WTC11 (cell line): ENCODE data around the gene DHX8. TPM values are rescaled to one million over a fixed set of nuclear protein-coding genes. Genes with fewer than 3 reads are reported as not detected.

Experiments
- ATAC-seq: fragments of 200-7000 bp; cut with Tn5 transposase; 2 replicates; pipeline ENCODE4 v1.10.0; 2021; ENCODE audit warnings: mild to moderate bottlenecking, moderate library complexity
- CTCF ChIA-PET: fragments of 300-600 bp; sonication (Branson Sonifier 250); formaldehyde crosslinking; loops from one replicate; lab custom pipeline; 2021; ENCODE audit warnings: antibody characterized with exemption; lab: Charles Lee
- POLR2A ChIA-PET: fragments of 350-600 bp; sonication (Branson Sonifier 250); formaldehyde crosslinking; loops from one replicate; lab custom pipeline; 2021; ENCODE audit warnings: antibody characterized with exemption; lab: Charles Lee
- DNase-seq: peaks from one replicate; pipeline ENCODE4 v3.0.0; 2021; ENCODE audit warnings: low spot score
- H3K27ac Mint-ChIP-seq: 2 replicates; pipeline ENCODE4 v1.8.0; 2021; ENCODE audit warnings: mixed read lengths
- H3K27me3 Mint-ChIP-seq: 2 replicates; pipeline ENCODE4 v1.8.0; 2021; ENCODE audit warnings: low read depth, mild to moderate bottlenecking, moderate library complexity, mixed read lengths
- H3K36me3 Mint-ChIP-seq: 2 replicates; pipeline ENCODE4 v1.8.0; 2021; ENCODE audit warnings: mixed read lengths
- H3K4me1 Mint-ChIP-seq: 2 replicates; pipeline ENCODE4 v1.8.0; 2022; ENCODE audit warnings: mixed read lengths
- H3K4me3 Mint-ChIP-seq: 2 replicates; pipeline ENCODE4 v1.8.0; 2021; ENCODE audit warnings: mild to moderate bottlenecking, moderate library complexity, mixed read lengths
- H3K9me3 Mint-ChIP-seq: 2 replicates; pipeline ENCODE4 v1.8.0; 2021; ENCODE audit warnings: mixed read lengths
- ATF1 ChIP-seq: sonication (generic); formaldehyde crosslinking; IDR thresholded peaks from 2 replicates; pipeline ENCODE4 v1.8.1; 2023; ENCODE audit warnings: mild to moderate bottlenecking, moderate library complexity, missing genetic modification reagents
- FOXJ3 ChIP-seq: sonication (generic); formaldehyde crosslinking; IDR thresholded peaks from 2 replicates; pipeline ENCODE4 v1.9.0; 2021; ENCODE audit warnings: missing genetic modification reagents, mild to moderate bottlenecking, borderline replicate concordance
- FOXK1 ChIP-seq: sonication (generic); formaldehyde crosslinking; IDR thresholded peaks from 2 replicates; pipeline ENCODE4 v1.8.0; 2022; ENCODE audit warnings: mild to moderate bottlenecking, moderate library complexity, missing genetic modification reagents
- GABPB1 ChIP-seq: sonication (generic); formaldehyde crosslinking; IDR thresholded peaks from 2 replicates; pipeline ENCODE4 v1.8.1; 2023; ENCODE audit warnings: mild to moderate bottlenecking, missing genetic modification reagents
- HMGA2 ChIP-seq: fragments of 250-450 bp; sonication (Bioruptor Pico); IDR thresholded peaks from 2 replicates; pipeline ENCODE4 v1.4.0; 2021; ENCODE audit warnings: mild to moderate bottlenecking, moderate library complexity
- JUN ChIP-seq: sonication (generic); formaldehyde crosslinking; IDR thresholded peaks from 2 replicates; pipeline ENCODE4 v1.8.0; 2023; ENCODE audit warnings: mild to moderate bottlenecking, missing genetic modification reagents
- MXD4 ChIP-seq: fragments of 250-450 bp; sonication (Bioruptor Pico); IDR thresholded peaks from 2 replicates; pipeline ENCODE4 v1.8.0; 2021; ENCODE audit warnings: mild to moderate bottlenecking, moderate library complexity, borderline replicate concordance
- NR3C1 ChIP-seq: sonication (generic); formaldehyde crosslinking; conservative IDR thresholded peaks from 2 replicates; pipeline ENCODE4 v1.8.1; 2023; ENCODE audit warnings: low read depth, mild to moderate bottlenecking, missing genetic modification reagents
- RELA ChIP-seq: sonication (generic); formaldehyde crosslinking; IDR thresholded peaks from 2 replicates; pipeline ENCODE4 v1.8.1; 2022; ENCODE audit warnings: missing genetic modification reagents, mild to moderate bottlenecking, borderline replicate concordance
- RORB ChIP-seq: fragments of 250-450 bp; sonication (Bioruptor Pico); IDR thresholded peaks from 2 replicates; pipeline ENCODE4 v1.9.0; 2021; ENCODE audit warnings: mild to moderate bottlenecking
- SMAD3 ChIP-seq: sonication (generic); formaldehyde crosslinking; IDR thresholded peaks from 2 replicates; pipeline ENCODE4 v1.8.0; 2022; ENCODE audit warnings: missing genetic modification reagents, mild to moderate bottlenecking, borderline replicate concordance
- USF2 ChIP-seq: sonication (generic); formaldehyde crosslinking; IDR thresholded peaks from 2 replicates; pipeline ENCODE4 v1.8.1; 2023; ENCODE audit warnings: mild to moderate bottlenecking, missing genetic modification reagents, moderate library complexity
- ZMAT4 ChIP-seq: fragments of 250-450 bp; sonication (Bioruptor Pico); IDR thresholded peaks from 2 replicates; pipeline ENCODE4 v1.9.0; 2021; ENCODE audit warnings: mild to moderate bottlenecking
- ZNF138 ChIP-seq: sonication (generic); formaldehyde crosslinking; conservative IDR thresholded peaks from 2 replicates; pipeline ENCODE4 v1.8.1; 2022; ENCODE audit warnings: mild to moderate bottlenecking, moderate library complexity, missing genetic modification reagents
- ZNF219 ChIP-seq: sonication (generic); formaldehyde crosslinking; IDR thresholded peaks from 2 replicates; pipeline ENCODE4 v1.8.0; 2023; ENCODE audit warnings: missing genetic modification reagents, mild to moderate bottlenecking, borderline replicate concordance
- ZNF416 ChIP-seq: fragments of 250-450 bp; sonication (Bioruptor Pico); IDR thresholded peaks from 2 replicates; pipeline ENCODE4 v1.9.0; 2021; ENCODE audit warnings: mild to moderate bottlenecking, inconsistent platforms
- ZNF423 ChIP-seq: fragments of 250-450 bp; sonication (Bioruptor Pico); IDR thresholded peaks from 2 replicates; pipeline ENCODE4 v2.1.2; 2022; ENCODE audit warnings: mild to moderate bottlenecking, moderate library complexity
- total RNA-seq: library from RNA; stranded (reverse); gene quantifications from 3 replicates; pipeline ENCODE4 v1.2.3, GENCODE V29; 2021
- TF ChIP-seq, protein P1 (sequence below): sonication (generic); formaldehyde crosslinking; IDR thresholded peaks from 2 replicates; pipeline ENCODE4 v1.8.1; 2022; ENCODE audit warnings: mild to moderate bottlenecking, missing genetic modification reagents, moderate library complexity, borderline replicate concordance
- TF ChIP-seq, protein P2 (sequence below): sonication (generic); formaldehyde crosslinking; IDR thresholded peaks from 2 replicates; pipeline ENCODE4 v1.8.0; 2022; ENCODE audit warnings: mild to moderate bottlenecking, missing genetic modification reagents
- TF ChIP-seq, protein P3 (sequence below): sonication (generic); formaldehyde crosslinking; IDR thresholded peaks from 2 replicates; pipeline ENCODE4 v1.8.1; 2023; ENCODE audit warnings: mild to moderate bottlenecking, missing genetic modification reagents
- TF ChIP-seq, protein P4 (sequence below): sonication (generic); formaldehyde crosslinking; IDR thresholded peaks from 2 replicates; pipeline ENCODE4 v1.8.1; 2022; ENCODE audit warnings: mild to moderate bottlenecking, moderate library complexity, missing genetic modification reagents

DHX8 gene
- total RNA-seq, 1 experiment from 2014 or later: 58.5 TPM

- H3K27ac Mint-ChIP-seq: 0 out of 2 replicates have a peak overlapping the region, but pooled peaks have one; percentile 44
- H3K27me3 Mint-ChIP-seq: no peaks in the 10 kb centered on the region
- H3K4me3 Mint-ChIP-seq: no peak overlapping the region
- CTCF ChIA-PET: interaction anchor here (0.6 to 7.9 kb wide), 8 partner anchors 12 to 185 kb away, joined by 3 to 97 read pairs (median 10); partner anchors contain the start of genes DHX8 and SOST
- H3K36me3 Mint-ChIP-seq: no peaks in the 10 kb centered on the region
- peaks cover 31% of the 10 kb centered on the region for H3K4me1 Mint-ChIP-seq
- TF ChIP-seq SMAD3 (CRISPR knock-in tag) (no peak), MXD4 (CRISPR knock-in tag) (no peak), ZNF416 (no peak), ATF1 (CRISPR knock-in tag) (no peak), GABPB1 (CRISPR knock-in tag) (no peak), JUN (CRISPR knock-in tag) (no peak), NR3C1 (no peak), FOXJ3 (CRISPR knock-in tag) (no peak), ZNF423 (CRISPR knock-in tag) (no peak), ZMAT4 (no peak), USF2 (CRISPR knock-in tag) (no peak), HMGA2 (CRISPR knock-in tag) (no peak), FOXK1 (CRISPR knock-in tag) (no peak), ZNF219 (CRISPR knock-in tag) (no peak)
- TF ChIP-seq, protein P1, sequence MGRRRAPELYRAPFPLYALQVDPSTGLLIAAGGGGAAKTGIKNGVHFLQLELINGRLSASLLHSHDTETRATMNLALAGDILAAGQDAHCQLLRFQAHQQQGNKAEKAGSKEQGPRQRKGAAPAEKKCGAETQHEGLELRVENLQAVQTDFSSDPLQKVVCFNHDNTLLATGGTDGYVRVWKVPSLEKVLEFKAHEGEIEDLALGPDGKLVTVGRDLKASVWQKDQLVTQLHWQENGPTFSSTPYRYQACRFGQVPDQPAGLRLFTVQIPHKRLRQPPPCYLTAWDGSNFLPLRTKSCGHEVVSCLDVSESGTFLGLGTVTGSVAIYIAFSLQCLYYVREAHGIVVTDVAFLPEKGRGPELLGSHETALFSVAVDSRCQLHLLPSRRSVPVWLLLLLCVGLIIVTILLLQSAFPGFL (CRISPR knock-in tag): no peak
- TF ChIP-seq, protein P2, sequence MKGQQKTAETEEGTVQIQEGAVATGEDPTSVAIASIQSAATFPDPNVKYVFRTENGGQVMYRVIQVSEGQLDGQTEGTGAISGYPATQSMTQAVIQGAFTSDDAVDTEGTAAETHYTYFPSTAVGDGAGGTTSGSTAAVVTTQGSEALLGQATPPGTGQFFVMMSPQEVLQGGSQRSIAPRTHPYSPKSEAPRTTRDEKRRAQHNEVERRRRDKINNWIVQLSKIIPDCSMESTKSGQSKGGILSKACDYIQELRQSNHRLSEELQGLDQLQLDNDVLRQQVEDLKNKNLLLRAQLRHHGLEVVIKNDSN (CRISPR knock-in tag): no peak
- TF ChIP-seq, protein P3, sequence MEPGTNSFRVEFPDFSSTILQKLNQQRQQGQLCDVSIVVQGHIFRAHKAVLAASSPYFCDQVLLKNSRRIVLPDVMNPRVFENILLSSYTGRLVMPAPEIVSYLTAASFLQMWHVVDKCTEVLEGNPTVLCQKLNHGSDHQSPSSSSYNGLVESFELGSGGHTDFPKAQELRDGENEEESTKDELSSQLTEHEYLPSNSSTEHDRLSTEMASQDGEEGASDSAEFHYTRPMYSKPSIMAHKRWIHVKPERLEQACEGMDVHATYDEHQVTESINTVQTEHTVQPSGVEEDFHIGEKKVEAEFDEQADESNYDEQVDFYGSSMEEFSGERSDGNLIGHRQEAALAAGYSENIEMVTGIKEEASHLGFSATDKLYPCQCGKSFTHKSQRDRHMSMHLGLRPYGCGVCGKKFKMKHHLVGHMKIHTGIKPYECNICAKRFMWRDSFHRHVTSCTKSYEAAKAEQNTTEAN (CRISPR knock-in tag): no peak
- POLR2A ChIA-PET: interaction anchor here (1.2 kb wide), 1 partner anchor 103 kb away, joined by 3 read pairs; no protein-coding TSS in a partner anchor
- ATAC-seq: no peak
- no peak for DNase-seq
- no peaks in the 10 kb centered on the region for H3K9me3 Mint-ChIP-seq
Observed at GRCh38 chr17:43574348-43574747, 90.6 kb downstream of the DHX8 start.

DNA sequence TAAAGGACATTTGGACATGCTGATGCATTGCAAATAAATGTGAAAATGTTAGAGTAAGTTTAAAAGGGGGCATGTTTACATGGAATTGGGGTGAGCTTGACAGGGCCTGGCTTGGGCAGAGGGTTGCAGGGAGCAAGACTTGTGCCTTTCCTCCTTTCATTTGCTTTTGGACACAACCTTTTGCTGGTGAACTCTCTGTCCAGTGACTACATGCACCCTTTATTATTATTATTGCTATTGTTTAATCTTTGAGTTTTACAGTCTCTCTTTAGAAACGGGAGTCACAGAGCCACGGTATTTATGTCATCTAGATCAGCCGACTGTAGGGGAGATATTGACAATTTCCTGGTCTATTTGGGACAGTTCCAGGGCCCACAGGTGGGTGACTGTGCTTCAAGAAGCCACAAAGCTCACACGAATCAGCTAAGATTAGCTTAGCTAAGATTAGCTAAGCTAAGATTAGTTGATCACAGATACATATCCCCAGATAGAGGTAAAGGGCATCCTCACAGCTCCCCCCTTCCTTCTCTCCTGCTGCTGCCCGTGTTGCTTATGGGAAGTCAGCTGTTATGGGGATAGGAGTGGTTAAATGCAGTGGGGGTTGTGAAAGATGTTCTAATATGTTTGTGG lies 91.2 kb downstream of the DHX8 start:
- H3K9me3 Mint-ChIP-seq: no peaks in the 10 kb centered on the region
- H3K27me3 Mint-ChIP-seq: no peaks in the 10 kb centered on the region
- no peaks in the 10 kb centered on the region for H3K36me3 Mint-ChIP-seq
- POLR2A ChIA-PET: interaction anchor here (0.6 to 1.2 kb wide), 3 partner anchors 44 to 102 kb away, joined by 3 to 4 read pairs (median 3); no protein-coding TSS in a partner anchor
- peaks cover 36% of the 10 kb centered on the region for H3K4me1 Mint-ChIP-seq
- TF ChIP-seq, protein P2 (CRISPR knock-in tag): no peak
- TF ChIP-seq, protein P4, sequence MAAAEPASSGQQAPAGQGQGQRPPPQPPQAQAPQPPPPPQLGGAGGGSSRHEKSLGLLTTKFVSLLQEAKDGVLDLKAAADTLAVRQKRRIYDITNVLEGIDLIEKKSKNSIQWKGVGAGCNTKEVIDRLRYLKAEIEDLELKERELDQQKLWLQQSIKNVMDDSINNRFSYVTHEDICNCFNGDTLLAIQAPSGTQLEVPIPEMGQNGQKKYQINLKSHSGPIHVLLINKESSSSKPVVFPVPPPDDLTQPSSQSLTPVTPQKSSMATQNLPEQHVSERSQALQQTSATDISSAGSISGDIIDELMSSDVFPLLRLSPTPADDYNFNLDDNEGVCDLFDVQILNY (CRISPR knock-in tag): no peak
- TF ChIP-seq FOXK1 (CRISPR knock-in tag): no peak
- no peak for TF ChIP-seq RELA (CRISPR knock-in tag)
- no peak for TF ChIP-seq ZNF138 (CRISPR knock-in tag)
- TF ChIP-seq RORB (CRISPR knock-in tag): no peak
- H3K4me3 Mint-ChIP-seq: no peak overlapping the region
- H3K27ac Mint-ChIP-seq: no peak overlapping the region
- no peak for DNase-seq
- no peak for ATAC-seq
- CTCF ChIA-PET: interaction anchor here (1.0 to 7.9 kb wide), 8 partner anchors 13 to 184 kb away, joined by 3 to 97 read pairs (median 8); partner anchors contain the start of gene SOST
